ENCODE results near the gene CENPV.
"Not testable (repeated sequence)": the region's sequence is repeated elsewhere in the genome, so short reads cannot be mapped to it uniquely, and the experiment has no call there.

Gene CENPV

DNA sequence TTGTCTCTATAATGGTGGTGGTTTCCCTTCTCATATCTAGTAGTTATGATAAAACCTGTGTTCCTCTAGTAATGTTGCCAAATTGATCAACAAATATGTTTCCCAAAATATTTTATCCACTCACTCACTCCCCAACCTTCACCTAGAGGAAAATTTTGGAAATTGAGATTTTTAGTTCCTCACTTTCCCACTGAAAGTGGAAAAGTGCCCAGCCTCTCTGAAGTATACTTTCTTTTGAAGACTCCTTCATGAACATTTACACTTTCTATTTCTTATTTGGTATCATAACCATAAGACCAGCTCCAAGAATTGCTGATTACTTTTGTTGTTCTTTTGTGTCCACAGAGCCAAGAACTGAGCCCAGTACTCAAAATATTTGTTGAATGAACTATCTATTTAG, 5.1 kb upstream of the CENPV start:
- no peak for DNase-seq

DNA sequence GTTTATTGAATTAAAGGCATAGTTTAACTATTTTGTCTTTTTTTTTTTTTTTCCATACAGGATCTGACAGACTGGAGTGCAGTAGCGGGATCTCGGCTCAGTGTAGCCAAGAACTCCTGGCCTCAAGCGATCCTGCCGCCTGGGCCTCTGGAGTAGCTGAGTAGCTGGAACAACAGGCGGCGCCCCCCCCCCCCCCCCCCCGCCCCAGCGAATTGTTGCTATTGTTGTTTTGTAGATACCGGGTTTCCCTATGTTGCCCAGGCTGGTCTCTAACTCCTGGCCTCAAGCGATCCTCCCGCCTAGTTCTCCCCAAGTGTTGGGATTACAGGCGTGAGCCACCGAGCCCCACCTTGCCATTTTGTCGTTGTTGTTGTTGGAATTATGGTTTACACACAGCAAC, 1.3 kb upstream of the CENPV start:
- no peak for DNase-seq

DNA sequence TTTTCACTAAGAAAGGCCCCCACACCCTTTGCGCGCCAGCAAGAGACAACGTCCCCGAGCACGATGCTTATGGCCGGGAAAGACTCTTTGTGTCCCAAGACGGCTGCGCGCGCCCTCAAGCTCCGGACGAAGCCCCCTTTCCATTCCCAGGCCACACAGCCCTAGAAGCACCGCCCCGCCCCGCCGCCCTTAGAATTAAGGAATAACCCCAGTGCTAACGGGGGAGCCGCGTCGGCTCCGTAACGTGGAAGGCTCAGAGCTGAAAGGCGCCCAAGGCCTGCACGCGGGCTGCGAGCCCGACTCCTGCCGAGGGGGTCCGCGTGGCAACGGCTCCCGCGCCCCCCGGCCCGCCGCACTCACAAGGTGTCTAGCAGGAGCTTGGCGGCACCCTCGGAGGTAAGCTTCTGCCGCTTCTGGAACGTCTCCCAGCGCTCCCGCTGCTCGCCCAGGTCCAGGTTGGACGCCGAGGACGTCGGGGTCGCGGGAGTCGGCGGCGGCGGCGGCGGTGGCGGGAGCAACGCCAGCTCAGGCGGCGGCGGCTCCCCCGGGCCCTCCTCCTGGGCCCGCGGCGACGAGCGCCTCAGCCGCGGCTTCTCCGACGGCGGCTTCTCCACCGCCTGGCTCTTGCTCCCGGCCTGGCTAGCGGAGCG, 477 bp downstream of the CENPV start:
- peak; percentile 41 for DNase-seq

DNA sequence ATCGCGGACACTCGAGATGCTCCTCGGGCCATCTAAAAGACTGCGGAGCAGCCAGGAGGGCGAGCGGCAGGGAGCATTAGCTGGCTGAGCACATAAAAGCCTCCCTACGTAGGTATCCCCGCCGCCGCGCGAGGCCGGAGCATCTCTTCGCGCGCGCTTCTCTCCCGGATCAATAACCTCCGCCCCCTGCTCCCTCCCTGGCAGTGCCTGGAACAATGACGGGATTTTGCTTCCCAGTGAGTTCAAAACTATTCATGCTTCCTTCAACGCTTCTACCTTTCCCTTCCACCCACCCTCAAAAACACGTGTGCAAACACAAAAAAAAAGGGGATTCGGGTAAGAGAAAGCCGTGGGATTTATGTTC, 984 bp downstream of the CENPV start:
- peak; percentile 49 for DNase-seq

DNA sequence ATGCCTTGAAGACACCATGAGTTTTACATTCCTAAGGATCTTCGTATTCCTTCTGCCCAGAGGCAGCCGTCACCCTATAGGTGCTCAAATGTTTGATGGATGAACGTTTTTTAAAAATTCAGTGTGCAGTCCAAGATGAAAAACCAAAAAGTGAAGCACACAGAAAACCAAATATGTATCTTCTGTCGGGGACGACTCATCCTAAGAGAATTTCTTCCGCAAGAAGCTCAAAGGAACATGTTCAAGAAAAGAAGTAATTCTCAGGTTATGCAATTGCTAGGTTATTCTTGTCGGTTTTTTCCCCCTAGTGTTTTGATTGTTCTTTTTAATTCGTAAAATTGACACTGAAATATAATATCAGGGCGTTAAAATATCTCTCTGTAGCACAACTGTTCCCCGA, 1.4 kb downstream of the CENPV start:
- DNase-seq: no peak

DNA sequence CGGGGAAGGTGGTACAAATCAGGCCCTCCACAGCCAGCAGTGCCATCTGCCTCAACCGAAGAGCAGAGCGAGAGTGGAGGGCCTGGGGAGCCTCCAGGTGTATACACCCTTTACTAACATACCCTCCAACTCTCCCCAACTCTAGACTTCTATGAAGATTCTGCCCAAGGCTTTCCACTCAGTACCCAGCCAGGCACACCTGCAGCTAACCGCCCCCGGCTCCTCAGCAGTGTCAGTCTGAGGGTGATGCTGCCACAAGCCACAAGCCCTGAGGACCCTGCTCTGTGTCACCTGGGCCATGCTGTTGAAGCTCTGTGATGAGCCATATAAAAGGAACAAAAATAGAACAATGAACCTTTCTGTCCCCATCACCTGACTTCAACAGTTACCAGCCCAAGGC, 3.8 kb downstream of the CENPV start:
- no peak for DNase-seq

DNA sequence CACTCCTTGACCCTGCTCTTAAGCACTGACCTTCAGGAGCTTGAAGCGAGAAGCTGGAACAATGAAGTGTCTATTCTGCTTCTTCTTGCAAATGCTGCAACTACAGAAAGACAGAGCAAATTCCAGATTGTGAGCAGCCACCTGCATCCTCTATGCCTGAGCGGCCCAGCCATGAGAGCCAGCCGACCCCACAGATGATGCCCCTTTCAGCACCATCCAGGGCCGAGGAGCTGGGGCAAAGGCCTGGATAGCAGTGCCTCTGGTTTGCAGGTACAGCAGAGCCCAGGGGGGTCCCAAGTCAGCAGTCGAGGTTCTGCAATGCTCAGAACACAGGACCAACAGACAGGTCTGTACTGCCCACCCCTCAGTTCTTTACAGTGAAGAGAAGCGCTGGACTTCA, 4.7 kb downstream of the CENPV start:
- DNase-seq: no peak

DNA sequence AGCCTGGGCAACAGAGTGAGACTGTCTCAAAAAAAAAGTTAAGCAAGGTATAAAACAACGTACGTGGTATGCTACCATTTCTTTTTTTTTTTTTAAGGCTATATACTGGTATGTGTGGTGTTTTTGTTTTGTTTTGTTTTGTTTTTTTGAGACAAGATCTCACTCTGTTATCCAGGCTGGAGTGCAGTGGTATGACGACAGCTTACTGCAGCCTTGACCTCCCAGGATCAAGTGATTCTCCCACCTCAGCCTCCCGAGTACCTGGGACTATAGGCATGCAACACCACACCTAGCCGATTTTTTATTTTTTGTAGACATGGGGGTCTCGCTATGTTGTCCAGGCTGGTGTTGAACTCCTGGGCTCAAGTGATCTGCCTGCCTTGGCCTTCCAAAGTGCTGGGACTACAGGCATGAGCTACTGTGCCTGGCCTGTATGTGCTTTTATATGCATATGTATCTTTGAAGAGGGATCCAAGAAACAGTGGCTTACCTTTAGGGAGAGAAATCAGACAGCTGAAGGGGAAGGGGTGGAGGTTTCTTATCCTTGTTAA, 6.5 kb downstream of the CENPV start:
- no peak for DNase-seq

DNA sequence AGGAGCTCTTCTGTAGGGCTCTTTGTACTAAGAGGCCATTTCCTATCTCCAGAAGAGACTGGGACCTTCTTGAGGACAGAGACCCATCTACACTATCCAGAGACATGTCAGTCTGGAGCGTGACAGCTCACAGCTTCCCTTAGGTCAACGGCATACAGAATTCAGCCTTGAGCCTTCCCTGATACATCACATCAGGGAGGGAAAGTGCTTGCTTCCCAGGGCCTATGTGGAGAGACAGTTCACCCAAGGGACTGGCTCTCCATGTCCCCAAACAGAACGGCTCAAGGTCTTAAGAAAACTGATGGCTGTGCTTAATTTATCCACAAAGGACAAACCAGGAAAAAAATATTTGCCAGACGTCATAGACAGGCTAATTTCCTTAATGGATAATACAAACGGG, 7.7 kb downstream of the CENPV start:
- DNase-seq: no peak

DNA sequence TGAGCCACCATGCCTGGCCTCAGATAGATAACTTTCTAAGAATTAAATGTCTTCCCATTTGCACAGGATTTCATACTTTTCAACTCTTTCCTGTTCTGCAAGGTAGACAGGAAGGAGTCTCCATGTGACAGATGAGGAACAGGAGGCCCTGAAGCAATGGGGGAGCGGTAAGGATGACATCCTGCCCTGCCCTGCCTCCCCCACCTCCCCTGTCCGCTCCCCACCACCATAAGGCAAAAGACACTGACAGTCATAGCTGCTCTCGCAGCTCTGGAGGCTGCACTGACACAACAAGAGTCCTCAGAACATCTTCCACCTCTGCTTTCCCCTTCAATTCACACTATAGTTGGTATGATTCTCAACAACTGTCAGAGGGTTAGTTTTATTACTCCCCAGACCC, 9.7 kb downstream of the CENPV start:
- DNase-seq: no peak

DNA sequence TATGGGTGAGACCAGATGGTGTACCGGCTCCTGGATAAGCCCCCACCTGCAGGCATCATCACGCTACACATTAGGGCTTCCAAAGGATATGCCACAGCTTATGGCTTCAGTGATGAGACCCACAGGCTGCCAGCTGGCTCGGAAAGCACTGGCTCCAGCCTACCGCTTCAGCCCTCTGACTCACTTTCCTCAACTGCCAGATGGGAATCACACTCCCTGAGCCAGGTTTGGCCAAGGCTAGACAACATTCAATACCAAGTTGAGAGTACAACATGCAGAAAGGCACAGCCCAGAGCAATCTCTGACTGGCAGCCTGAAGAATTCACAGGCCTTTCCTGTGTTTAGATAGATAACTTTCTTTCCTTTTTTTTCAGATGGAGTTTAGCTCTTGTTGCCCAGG, 10.3 kb downstream of the CENPV start:
- DNase-seq: no peak

DNA sequence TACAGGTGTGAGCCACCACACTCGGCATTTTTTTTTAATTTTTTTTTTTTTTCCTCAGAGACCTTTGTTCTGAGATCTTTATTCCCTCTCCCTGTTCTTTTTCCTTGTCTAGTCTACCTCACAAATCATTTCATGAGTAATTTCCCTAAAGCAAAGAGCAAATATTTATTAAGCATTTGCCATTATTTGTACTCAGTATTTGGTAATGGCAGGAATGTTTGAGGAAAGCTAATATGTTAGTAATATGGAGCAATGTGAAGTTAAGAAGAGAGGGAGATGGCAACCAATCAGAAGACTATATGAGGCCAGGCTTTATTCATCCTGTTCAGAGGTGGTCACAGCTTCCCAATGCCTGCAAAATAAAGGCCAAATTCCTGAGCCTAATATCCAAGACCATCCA, 13.3 kb downstream of the CENPV start:
- DNase-seq: no peak

DNA sequence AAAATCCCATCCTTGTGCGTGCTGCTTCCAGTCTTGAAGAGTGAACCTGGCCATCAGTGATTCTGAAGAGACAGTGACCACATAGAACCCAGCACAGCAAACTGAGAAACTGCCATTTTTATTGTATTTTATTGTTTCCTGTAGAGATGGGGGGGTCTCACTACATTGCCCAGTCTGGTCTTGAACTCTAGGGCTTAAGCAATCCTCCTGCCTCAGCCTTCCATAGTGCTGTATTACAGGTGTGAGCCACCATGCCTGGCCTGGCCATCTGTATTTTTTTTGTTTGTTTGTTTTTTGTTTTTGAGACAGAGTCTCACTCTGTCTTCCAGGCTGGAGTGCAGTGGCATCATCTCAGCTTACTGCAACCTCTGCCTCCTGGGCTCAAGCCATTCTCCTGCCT, 13.9 kb downstream of the CENPV start:
- no peak for DNase-seq

DNA sequence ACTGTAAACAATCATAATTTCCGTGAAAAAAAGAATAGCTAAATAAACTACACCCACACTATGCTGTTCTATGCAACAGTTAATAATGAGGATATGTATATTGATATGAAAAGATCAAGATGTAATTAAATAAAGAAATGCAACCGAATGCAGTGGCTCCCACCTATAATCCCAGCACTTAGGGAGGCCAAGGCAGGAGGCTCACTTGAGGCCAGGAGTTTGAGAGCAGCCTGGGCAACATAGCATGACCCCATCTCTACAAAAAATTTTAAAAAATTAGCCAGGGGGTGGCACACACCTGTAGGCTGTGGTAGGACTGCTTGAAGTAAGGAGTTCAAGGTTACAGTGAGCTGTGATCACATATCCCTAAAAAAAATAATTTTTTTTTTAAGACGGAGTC, 14.9 kb downstream of the CENPV start:
- no peak for DNase-seq

DNA sequence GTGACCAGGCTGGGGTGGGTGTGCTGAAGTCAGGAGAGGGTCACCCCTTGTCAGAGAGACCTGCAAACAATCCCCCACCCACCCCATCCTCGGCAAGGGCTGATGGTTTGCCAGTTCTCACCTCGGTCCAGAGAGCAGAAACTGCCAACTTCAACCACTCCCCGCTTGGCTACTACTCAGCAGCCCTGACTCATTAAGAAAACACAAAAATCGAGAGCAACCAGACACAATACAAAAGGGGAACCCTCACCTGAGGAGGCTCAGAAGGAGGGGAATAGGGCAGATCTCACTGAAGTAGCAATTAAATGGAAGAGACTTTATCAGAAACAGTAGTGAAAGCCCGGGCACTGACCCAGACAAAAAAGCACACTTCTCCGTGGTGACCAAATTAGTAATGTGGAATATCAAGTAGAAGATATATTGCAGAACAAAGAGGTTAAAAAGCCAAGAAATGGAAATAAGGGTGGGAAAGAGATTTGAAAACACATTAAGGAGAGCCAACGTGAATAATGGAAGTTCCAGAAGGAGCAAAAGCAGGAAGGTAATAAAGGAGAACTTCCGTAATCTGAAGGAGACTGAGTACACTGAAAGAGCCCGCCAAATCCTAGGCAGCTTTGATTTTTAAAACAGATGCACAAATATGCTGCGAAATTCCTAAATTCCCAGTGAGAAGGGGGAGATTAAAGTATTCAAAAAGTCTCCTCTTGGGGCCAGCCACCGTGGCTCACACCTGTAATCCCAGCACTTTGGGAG, 23.6 kb downstream of the CENPV start:
- DNase-seq: no peak

DNA sequence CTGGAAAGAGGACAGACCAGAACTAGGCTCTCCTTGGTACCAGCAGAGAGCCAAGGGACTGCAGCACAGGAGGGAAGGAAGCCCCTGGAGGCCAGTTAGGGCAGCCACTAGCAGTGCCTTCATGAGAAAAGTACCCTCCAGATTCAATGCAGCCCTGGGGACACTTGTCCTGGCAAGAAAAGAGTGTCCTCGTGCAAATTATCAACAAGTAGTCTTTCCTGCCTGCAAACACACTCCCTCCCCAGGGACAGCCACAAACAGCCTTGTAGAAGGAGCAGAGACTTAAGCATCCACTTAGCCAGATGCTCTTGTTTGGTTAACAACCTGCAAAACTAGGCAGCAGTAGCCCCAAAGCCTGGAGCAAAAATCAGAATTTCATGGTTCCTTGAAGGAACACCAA, 24.3 kb downstream of the CENPV start:
- no peak for DNase-seq

DNA sequence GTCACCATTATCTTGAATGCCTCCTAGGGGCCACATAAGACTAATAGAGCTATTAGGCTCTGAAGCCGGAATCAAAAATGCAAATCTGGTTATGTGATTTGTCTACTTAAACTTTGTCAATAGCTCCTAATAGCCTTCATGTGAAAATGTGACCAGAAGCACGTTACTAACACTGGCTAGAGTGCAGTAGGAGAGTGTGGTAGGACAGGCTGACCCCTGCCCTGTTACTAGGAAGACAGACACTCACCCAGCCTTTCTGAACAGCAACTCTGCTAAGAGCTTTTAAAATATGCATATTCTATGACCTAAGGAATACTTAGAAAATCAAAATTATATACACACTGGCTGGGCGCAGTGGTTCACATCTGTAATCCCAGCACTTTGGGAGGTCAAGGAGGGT, 26.3 kb downstream of the CENPV start:
- DNase-seq: no peak

DNA sequence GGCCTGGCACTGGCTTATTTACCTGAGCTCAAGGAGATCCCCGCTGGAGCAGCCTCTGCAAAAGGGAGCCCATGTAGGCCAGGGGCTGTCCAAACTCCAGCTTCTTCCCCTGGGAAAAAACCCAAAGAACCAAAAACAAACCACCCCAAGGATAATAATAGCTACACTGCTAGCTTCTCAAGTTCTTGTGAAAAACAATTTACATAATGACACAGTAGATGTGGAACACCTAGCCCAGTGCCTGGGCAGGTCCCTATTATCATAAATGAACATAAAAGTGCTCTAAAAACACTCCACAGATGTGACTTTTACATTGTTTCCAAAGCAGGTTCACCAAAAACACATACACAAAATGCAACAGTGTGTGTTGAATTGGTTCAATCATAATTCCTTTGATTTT, 27.3 kb downstream of the CENPV start:
- DNase-seq: no peak

DNA sequence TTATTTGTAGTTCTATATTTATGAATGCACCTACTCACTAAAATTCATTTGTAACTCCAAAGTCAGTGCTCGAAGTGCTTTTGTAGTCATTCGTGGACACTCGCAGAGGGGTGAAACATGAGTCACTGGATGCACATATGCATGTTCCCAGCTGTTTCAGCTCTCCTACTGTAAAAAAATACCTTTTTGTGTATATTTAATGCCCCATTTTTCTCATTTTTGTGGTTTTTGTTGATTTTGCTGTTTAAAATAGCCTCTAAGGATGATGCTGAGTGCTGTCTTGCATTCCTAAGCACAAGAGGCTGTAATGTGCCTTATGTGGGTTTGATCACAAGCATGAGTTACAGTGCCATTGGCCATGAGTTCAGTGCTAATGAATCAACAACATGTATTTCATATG, 30.6 kb downstream of the CENPV start:
- DNase-seq: peak; percentile 2

DNA sequence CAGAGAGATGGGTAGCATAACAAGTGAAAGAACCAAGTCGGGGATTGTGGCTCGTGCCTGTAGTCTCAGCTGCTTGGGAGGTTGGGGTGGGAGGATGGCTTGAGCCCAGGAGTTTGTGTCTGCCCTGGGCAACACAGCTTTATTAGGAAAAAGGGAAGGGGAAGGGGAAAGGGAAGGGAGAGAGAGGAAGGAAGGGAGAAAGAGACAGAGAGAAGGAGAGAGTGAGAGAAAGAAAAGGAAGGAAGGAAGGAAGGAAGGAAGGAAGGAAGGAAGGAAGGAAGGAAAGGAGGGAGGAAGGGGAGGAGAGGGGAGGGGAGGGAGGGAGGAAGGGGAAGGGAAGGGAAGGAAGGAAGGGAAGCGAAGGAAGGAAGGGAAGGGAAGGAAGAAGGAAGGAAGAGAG, 33.3 kb downstream of the CENPV start:
- DNase-seq: no peak

DNA sequence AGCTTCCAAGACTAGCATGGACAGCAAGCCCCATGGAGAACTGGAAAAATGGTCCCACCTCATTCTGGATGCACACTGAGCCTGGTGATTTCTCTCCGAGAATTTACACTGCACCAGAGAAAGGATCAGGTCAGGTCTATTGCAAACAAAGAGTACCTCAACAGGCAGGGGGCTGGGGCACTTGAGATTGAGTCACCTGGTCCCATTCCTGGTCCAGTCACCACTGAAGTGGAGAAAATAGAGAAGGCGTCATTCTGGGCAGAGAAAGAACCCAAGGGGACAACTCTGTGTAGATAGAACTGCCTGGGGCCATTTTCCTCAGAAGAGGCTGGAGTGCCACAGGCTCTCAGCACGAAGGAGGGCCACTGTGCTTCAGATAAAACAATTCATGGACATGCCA, 38.4 kb downstream of the CENPV start:
- no peak for DNase-seq

DNA sequence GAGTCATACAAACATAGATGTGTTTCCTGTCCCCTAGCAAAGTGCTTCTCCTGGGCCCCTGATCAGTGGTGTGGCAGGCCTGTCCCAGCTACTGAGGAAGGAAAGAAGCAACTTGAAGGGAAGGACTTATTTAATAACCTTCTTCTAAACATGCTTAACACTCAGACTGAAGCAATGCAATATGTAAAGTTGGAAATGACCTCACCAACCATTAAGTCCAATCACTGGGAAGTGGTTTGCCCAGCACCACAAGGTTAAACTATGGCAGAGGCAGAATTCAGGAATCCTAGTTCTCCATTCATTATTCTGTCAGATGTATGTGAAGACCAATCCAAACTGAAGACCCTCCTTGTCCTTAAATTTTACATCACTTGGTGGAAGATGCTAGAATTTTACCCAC, 39.1 kb downstream of the CENPV start:
- DNase-seq: no peak

DNA sequence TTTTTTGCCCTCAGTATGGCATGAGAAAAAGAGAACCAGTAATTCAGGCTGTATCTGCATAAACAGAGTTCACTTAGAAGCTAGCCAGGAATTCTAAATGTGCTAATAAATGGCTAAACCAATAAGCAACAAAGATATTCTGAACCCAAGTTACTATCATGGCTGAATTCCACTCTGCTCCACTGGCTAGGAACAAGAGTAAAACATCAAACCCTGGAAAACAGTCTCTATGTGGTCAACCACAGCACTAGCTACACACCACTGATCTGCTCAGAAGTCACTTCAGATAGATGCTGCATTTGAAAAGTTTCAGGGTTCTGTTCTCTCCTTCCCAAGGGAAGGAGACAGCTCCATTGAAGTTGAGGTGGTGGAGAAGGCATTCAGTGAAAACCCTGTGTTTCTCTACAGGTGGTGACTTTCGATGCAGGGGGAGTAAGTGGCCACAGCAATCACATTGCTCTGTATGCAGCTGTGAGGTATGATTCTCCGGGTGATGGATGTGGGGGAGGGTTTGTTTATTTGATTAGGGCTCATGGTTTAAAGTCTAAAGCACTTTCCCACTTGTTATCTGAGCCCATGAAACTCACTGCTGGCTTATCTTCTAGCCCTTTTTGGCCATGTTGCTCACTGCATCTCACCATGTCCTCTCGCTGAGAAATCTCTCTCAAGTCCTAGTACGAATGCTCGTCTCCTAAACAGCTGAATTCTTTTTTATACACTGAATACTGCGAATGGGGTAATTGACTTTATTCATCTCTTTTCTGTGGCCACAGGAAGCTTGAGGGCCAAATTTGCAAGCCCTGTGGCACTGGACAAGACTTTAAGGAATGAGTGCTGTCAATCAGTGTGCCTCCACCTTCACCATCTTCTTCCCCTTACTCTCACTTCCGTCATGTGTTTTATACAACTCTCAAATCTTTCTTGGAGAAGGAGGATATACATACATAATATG, 39.9 kb downstream of the CENPV start:
- no peak for DNase-seq

DNA sequence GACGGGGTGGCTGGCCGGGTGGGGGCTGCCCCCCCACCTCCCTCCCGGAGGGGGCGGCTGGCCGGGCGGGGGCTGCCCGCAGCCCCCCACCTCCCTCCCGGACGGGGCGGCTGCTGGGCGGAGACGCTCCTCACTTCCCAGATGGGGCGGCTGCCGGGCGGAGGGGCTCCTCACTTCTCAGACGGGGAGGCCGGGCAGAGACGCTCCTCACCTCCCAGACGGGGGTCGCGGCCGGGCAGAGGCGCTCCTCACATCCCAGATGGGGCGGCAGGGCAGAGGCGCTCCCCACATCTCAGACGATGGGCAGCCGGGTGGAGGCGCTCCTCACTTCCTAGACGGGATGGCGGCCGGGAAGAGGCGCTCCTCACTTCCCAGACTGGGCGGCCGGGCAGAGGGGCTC, 41.2 kb downstream of the CENPV start:
- DNase-seq: not testable (repeated sequence)

All from activated CD4-positive, alpha-beta T cell treated with anti-CD3 and anti-CD28 coated beads, Interleukin-10, Interleukin-2, amounts not matched to agents 100 ng/mL and 50 ng/mL, durations not matched to agents 16 hours and 8 hours (primary cell).